Upper lobe of left lung (tissue), 4 donors: ENCODE results near the gene RBM45.

ENCODE experiments used
- CTCF ChIP-seq, 6 experiments: fragments of 450-650 bp in 4 of 6; fragments of 200-600 bp in 2 of 6; sonication (generic) in 2 of 6; IDR thresholded peaks; one replicate each; pipeline ENCODE4 v1.5.1; 2016 to 2019; ENCODE audit warnings: antibody characterized with exemption in 6 of 6
- EP300 ChIP-seq, 4 donors: sonication (generic); formaldehyde crosslinking; IDR thresholded peaks; one replicate each; pipeline ENCODE4 v1.5.1; 2017; ENCODE audit warnings: antibody characterized with exemption in 4 of 4, control low read depth in 2 of 4
- POLR2A ChIP-seq, 4 donors: fragments of 450-650 bp; IDR thresholded peaks; one replicate each; pipeline ENCODE4 v1.5.1; 2016 to 2017; ENCODE audit warnings: antibody characterized with exemption in 4 of 4, mild to moderate bottlenecking in 2 of 4
- POLR2AphosphoS5 ChIP-seq, 2 donors: sonication (generic); formaldehyde crosslinking; IDR thresholded peaks; one replicate each; pipeline ENCODE4 v1.5.1; 2017; ENCODE audit warnings: antibody characterized with exemption in 2 of 2

DNA sequence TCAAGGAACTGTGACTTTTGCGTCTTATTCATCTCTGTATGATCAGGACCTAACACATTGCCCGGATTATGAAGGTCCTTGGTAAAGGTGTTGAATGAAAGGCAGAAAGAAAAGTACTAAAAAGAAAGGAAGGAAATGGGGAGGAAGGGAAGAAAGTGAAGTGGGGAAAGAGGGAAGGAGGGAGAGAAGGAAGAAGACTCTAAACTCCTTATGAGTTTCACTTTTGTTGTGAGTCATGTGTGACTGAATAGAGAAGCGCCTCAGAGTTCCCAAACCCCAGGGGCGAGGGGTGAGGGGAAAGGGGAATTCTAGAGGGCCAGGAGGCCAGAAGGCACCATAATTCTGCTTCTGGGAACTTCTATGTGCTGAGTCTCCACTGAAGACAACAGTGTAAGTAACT is 51.2 kb downstream of the RBM45 start:
- TF ChIP-seq POLR2AphosphoS5 (IDR thresholded peaks at IDR 0.05) (no peak), CTCF (IDR thresholded peaks at IDR 0.05) (no peak), POLR2A (IDR thresholded peaks at IDR 0.05) (no peak), EP300 (IDR thresholded peaks at IDR 0.05) (no peak)
